Adrenal gland (tissue), 12 donors: Measurements from ENCODE around the gene GALNT5. TPM values are rescaled to one million over a fixed set of nuclear protein-coding genes. Genes with fewer than 3 reads are reported as not detected.
A peak's percentile ranks its signal among the peaks of the same experiment; 100 is the strongest.

Experiments
- DNase-seq, 7 donors: peaks; one replicate each; pipeline ENCODE4 v3.0.0-alpha.2; 2019 to 2020
- H3K27ac ChIP-seq, 5 donors: fragments of 200-600 bp; sonication (generic) in 4 of 5; 1 replicate in 3 of 5; 2 replicates in 2 of 5; pipeline versions ENCODE4 v1.5.1 to v1.8.0; 2016 to 2020; ENCODE audit warnings: mild to moderate bottlenecking in 1 of 5
- H3K27me3 ChIP-seq: fragments of 200-600 bp; 2 replicates; pipeline ENCODE4 v1.8.0; 2021
- H3K36me3 ChIP-seq, 2 donors: fragments of 200-600 bp; replicated peaks in 1 of 2; 1 replicate in 1 of 2; 2 replicates in 1 of 2; pipeline versions ENCODE4 v1.5.1 to v1.8.0; 2018 to 2022
- H3K4me1 ChIP-seq, 2 donors: fragments of 200-600 bp; replicated peaks in 1 of 2; 1 replicate in 1 of 2; 2 replicates in 1 of 2; pipeline versions ENCODE4 v1.5.1 to v1.8.0; 2018 to 2021
- H3K4me3 ChIP-seq, 4 donors: fragments of 200-600 bp; sonication (generic) in 3 of 4; one replicate each; pipeline ENCODE4 v1.5.1; 2016 to 2018
- H3K9me3 ChIP-seq, 3 donors: fragments of 200-600 bp; sonication (generic) in 1 of 3; replicated peaks in 1 of 3; 1 replicate in 2 of 3; 2 replicates in 1 of 3; pipeline versions ENCODE4 v1.5.1 to v1.8.0; 2016 to 2021
- POLR2A ChIP-seq, 2 donors: fragments of 450-650 bp; IDR thresholded peaks; one replicate each; pipeline ENCODE4 v1.6.1; 2017; ENCODE audit warnings: antibody characterized with exemption in 2 of 2, mild to moderate bottlenecking in 2 of 2, moderate library complexity in 1 of 2
- WGBS, 4 donors: extraction: QIAGEN DNeasy Blood & Tissue Kit in 2 of 4; methylation state at CpG; one replicate each; pipeline versions ENCODE4 v1.1.5 to v1.1.7; 2013 to 2017; 5-methylcytosine and 5-hydroxymethylcytosine counted together
- intact Hi-C, 2 donors: fragments of 100-400 bp; cut with DNase I; formaldehyde crosslinking; loops; one replicate each; pipeline versions ENCODE4 v1.14.1 to v1.15.0; 2022 to 2023
- polyA plus RNA-seq, 3 donors: library from polyadenylated mRNA; stranded (reverse); fragments of 200-250 nt in 2 of 3; fragments of 350-450 nt in 1 of 3; fragmentation: Illumina TruSeq in 1 of 3; extraction: RNeasy Lipid Tissue Mini Kit (QIAGEN cat#74804) in 1 of 3; gene quantifications; one replicate each; pipeline ENCODE4 v1.2.3, GENCODE V29; 2013 to 2014
- total RNA-seq, 9 donors: library from RNA; depleted of rRNA in 4 of 9; stranded (reverse); fragments of >200 nt in 4 of 9; fragments of 120-200 nt in 1 of 9; fragmentation: NEBNext Ultra II Directional in 1 of 9; extraction: Animal tissue kit (Norgen Biotek cat#: 25700) in 1 of 9; gene quantifications; one replicate each; pipeline versions ENCODE4 v1.1.0 to v1.2.4, GENCODE V29; 2013 to 2023
- TF ChIP-seq, protein P1 (sequence below), 6 experiments: fragments of 450-650 bp in 4 of 6; fragments of 200-600 bp in 2 of 6; sonication (generic) in 1 of 6; IDR thresholded peaks; 1 replicate in 5 of 6; 2 replicates in 1 of 6; pipeline versions ENCODE4 v1.5.1 to v1.8.0; 2016 to 2021; ENCODE audit warnings: antibody characterized with exemption in 6 of 6, mild to moderate bottlenecking in 2 of 6, moderate library complexity in 1 of 6
- donor health status: healthy with polysubstance abuse.
- donor health status: Bipolar disorder and iron deficiency.
- donor health status: DM: yes; HTN: yes; CAD: no.
- donor health status: DM: no; HTN: no; CAD: no.
- donor health status: DM: no; HTN: no; CAD: no.
- donor health status: DM: yes; HTN: yes; CAD: no.

GALNT5 gene
- total and polyA plus RNA-seq, 12 donors: under 0.01 to 0.22 (median 0.07) TPM; not detected in 3

DNA sequence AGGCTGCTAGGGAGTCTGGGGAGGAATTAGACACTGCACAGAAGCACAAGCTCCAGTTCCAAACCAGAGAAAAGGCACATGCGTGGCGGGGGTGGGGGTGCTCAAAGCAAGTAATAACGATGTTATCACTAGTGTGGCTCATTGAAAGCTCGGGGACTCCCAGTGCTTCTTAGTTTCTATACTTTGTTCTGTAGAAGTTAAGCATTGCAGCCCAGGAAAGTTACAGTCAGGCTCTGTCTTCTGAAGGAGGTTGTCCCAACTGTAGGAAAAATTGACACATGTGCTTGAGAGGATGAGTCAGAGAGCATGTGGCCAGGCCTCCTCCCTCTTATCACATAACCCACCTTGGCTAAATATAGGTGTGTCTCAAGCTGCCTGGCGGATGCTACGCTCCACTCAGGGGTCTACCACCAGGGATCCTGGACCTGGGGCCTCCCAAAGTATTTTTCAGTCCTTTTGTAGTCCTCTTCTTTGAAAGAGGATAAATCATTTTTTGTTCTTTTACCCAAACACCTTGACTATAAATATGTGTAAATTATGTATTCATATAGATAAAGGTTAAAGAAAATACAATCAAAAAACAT is 3.8 kb downstream of the GALNT5 start:
- peak in 3 of 7 donors; percentile 3 to 13 (median 11) for DNase-seq
- no peak overlapping the region for H3K27ac ChIP-seq
- H3K4me3 ChIP-seq: no peak overlapping the region
- TF ChIP-seq, protein P1, sequence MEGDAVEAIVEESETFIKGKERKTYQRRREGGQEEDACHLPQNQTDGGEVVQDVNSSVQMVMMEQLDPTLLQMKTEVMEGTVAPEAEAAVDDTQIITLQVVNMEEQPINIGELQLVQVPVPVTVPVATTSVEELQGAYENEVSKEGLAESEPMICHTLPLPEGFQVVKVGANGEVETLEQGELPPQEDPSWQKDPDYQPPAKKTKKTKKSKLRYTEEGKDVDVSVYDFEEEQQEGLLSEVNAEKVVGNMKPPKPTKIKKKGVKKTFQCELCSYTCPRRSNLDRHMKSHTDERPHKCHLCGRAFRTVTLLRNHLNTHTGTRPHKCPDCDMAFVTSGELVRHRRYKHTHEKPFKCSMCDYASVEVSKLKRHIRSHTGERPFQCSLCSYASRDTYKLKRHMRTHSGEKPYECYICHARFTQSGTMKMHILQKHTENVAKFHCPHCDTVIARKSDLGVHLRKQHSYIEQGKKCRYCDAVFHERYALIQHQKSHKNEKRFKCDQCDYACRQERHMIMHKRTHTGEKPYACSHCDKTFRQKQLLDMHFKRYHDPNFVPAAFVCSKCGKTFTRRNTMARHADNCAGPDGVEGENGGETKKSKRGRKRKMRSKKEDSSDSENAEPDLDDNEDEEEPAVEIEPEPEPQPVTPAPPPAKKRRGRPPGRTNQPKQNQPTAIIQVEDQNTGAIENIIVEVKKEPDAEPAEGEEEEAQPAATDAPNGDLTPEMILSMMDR (IDR thresholded peaks at IDR 0.05): no peak
- TF ChIP-seq POLR2A (IDR thresholded peaks at IDR 0.05): no peak
- H3K27me3 ChIP-seq: no peaks in the 10 kb centered on the region
- H3K4me1 ChIP-seq: peaks cover 7% of the 10 kb centered on the region in 2 donors
- no peaks in the 10 kb centered on the region for H3K9me3 ChIP-seq
- intact Hi-C loops: no loop called here
- 50 to 65% (median 57%) methylated on average over 6 of the region's 6 CpGs for WGBS, 4 donors
- H3K36me3 ChIP-seq: no peaks in the 10 kb centered on the region

DNA sequence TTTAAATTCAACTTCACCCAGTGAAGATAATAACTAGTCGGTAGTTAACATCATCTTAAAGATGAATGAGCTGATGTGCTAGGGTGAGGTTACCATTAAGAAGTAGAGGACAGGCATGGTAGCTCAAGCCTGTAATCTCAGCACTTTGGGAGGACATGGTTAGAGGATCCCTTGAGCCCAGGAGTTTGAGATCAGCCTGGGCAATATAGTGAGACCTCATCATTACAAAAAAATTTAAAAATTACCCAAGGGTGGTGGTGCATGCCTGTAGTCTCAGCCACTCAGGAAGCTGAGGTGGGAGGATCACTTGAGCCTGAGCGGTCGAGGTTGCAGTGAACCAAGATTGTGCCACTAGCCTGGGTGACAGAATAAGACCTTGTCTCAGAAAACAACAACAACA is 4.7 kb downstream of the GALNT5 start:
- H3K9me3 ChIP-seq: no peaks in the 10 kb centered on the region
- TF ChIP-seq, protein P1 (IDR thresholded peaks at IDR 0.05): no peak
- TF ChIP-seq POLR2A (IDR thresholded peaks at IDR 0.05): no peak
- 78 to 89% (median 86%) methylated on average over 3 of the region's 3 CpGs for WGBS, 4 donors
- no peak for DNase-seq
- H3K27ac ChIP-seq: no peak overlapping the region
- peaks cover 6 to 7% of the 10 kb centered on the region in 2 donors for H3K4me1 ChIP-seq
- H3K27me3 ChIP-seq: no peaks in the 10 kb centered on the region
- H3K36me3 ChIP-seq: no peaks in the 10 kb centered on the region
- no peak overlapping the region for H3K4me3 ChIP-seq
- intact Hi-C loops: no loop called here

DNA sequence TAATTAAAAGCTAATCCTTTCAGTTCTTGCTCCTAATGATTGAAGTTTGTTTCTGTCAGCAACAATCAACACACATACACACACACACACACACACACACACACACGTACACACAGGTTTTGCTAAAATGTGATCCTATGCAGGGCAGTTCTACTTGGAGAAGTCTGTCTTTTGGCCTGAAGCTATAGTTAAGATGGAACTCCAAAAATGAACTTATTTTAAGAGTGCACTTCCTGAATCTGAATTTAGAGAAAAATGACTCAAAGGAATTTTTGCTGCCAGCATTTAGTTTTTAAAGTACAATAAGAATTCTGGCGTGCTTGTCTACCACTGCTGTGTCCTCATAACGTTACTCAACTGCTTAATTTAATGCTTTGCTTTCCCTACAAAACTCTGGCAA is 6.6 kb downstream of the GALNT5 start:
- Histone ChIP-seq H3K27me3 (no peaks in the 10 kb centered on the region), H3K4me1 (no peaks in the 10 kb centered on the region), H3K27ac (no peak overlapping the region), H3K36me3 (no peaks in the 10 kb centered on the region), H3K4me3 (no peak overlapping the region), H3K9me3 (no peaks in the 10 kb centered on the region)
- no peak for DNase-seq
- intact Hi-C loops: no loop called here
- WGBS, 4 donors: 49 to 61% (median 50%) methylated on average over 3 of the region's 3 CpGs
- no peak for TF ChIP-seq POLR2A (IDR thresholded peaks at IDR 0.05)
- TF ChIP-seq, protein P1 (IDR thresholded peaks at IDR 0.05): no peak

DNA sequence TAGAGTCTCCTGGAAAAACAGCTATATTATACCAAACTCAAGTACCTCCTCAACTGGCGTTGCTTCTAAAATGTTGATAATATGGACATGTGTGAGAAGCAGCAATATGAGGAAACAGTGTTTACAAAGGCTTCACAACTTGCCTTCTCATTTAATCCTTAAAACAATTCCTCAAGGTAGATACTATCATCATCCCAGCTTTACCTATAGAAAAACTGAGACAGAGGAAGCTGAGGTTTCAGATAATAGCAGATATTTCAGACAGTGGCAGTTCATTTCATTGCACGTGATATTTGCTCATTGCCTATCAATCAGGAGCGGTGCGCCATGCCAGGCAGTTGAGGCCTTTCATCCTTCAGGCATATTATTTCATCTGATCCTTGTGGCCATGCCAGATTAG is 8.3 kb downstream of the GALNT5 start:
- DNase-seq: no peak
- intact Hi-C loops: no loop called here
- H3K27ac ChIP-seq: no peak overlapping the region
- 89 to 94% (median 92%) methylated on average over 4 of the region's 4 CpGs for WGBS, 4 donors
- H3K9me3 ChIP-seq: no peaks in the 10 kb centered on the region
- H3K27me3 ChIP-seq: no peaks in the 10 kb centered on the region
- no peaks in the 10 kb centered on the region for H3K4me1 ChIP-seq
- no peaks in the 10 kb centered on the region for H3K36me3 ChIP-seq
- no peak for TF ChIP-seq POLR2A (IDR thresholded peaks at IDR 0.05)
- TF ChIP-seq, protein P1 (IDR thresholded peaks at IDR 0.05): no peak
- H3K4me3 ChIP-seq: no peak overlapping the region
